K562 (cell line): ENCODE data around the gene SLC35A2. TPM values are rescaled to one million over a fixed set of nuclear protein-coding genes. Genes with fewer than 3 reads are reported as not detected.

Experiments
- ATAC-seq: fragments of 200-7000 bp; cut with Tn5 transposase; 3 replicates; pipeline ENCODE4 v1.9.1; 2020; ENCODE audit warnings: moderate library complexity
- BruUV-seq: library from RNA; stranded (reverse); fragments of 400-500 nt; replicated peaks from 2 replicates; lab custom pipeline; 2021; lab: Mats Ljungman, UMichigan
- CTCF ChIA-PET: fragments of 300-600 bp; formaldehyde crosslinking; extraction: SDS; loops from one replicate; lab custom pipeline; 2021; ENCODE audit warnings: low intra/inter-chr PET ratio; lab: Yijun Ruan, JAX
- POLR2A ChIA-PET: fragments of 300-600, 350-650 bp; sonication (Branson Sonifier 250); formaldehyde crosslinking; extraction: SDS; loops from one replicate; lab custom pipeline; 2021; ENCODE audit warnings: antibody characterized with exemption, inconsistent platforms; lab: Yijun Ruan, JAX
- DNase-seq, 4 experiments: peaks; one replicate each; pipeline versions ENCODE4 v3.0.0 to v3.0.0-alpha.2; 2011 to 2018; ENCODE audit warnings: low spot score in 3 of 4, mixed read lengths in 3 of 4; ENCODE audit errors: extremely low read depth in 1 of 4
- FAIRE-seq: peaks from 2 replicates; lab custom pipeline; 2011; peaks lifted over from hg19 to GRCh38; lab: Jason Lieb, UNC
- H2AFZ ChIP-seq: 2 replicates; pipeline ENCODE4 v1.6.0; 2011; ENCODE audit warnings: low read depth, low read length, control low read depth, inconsistent platforms
- H3K27ac ChIP-seq: fragments of 200-600 bp; 3 replicates; pipeline ENCODE4 v1.8.0; 2011; ENCODE audit warnings: low read depth, mild to moderate bottlenecking, control low read depth, inconsistent platforms, low read length, moderate library complexity, mixed read lengths; ENCODE audit errors: extremely low read depth
- H3K27me3 ChIP-seq, 2 experiments: fragments of 300-600 bp in 1 of 2; 2 replicates in 1 of 2; 3 replicates in 1 of 2; pipeline versions ENCODE4 v1.6.0 to v1.8.0; 2011; ENCODE audit warnings: inconsistent platforms in 2 of 2, low read length in 2 of 2, mild to moderate bottlenecking in 1 of 2, mixed read lengths in 1 of 2, moderate library complexity in 1 of 2; ENCODE audit not compliant: control insufficient read depth in 2 of 2, insufficient read depth in 2 of 2
- H3K36me3 ChIP-seq: fragments of 300-600 bp; 3 replicates; pipeline ENCODE4 v1.8.0; 2011; ENCODE audit warnings: mild to moderate bottlenecking, low read length, inconsistent platforms; ENCODE audit not compliant: control insufficient read depth, insufficient read depth
- H3K4me1 ChIP-seq, 2 experiments: fragments of 200-600 bp in 1 of 2; replicated peaks in 1 of 2; 2 replicates in 1 of 2; 3 replicates in 1 of 2; pipeline versions ENCODE4 v1.5.1 to v1.8.0; 2011; ENCODE audit warnings: inconsistent platforms in 2 of 2, low read length in 2 of 2, mild to moderate bottlenecking in 1 of 2, mixed read lengths in 1 of 2, moderate library complexity in 1 of 2; ENCODE audit not compliant: control insufficient read depth in 2 of 2, insufficient read depth in 2 of 2
- H3K4me2 ChIP-seq: 2 replicates; pipeline ENCODE4 v1.6.1; 2011; ENCODE audit warnings: low read length, control low read depth, inconsistent platforms, mixed read lengths; ENCODE audit not compliant: insufficient read depth
- H3K4me3 ChIP-seq: fragments of 200-600 bp; sonication (generic), shearing (Covaris generic); 2 replicates; pipeline ENCODE4 v1.5.1; 2016; ENCODE audit warnings: control low read depth, inconsistent platforms
- H3K79me2 ChIP-seq: fragments of 200-600 bp; 3 replicates; pipeline ENCODE4 v1.8.0; 2011; ENCODE audit warnings: low read length, inconsistent platforms; ENCODE audit not compliant: control insufficient read depth, insufficient read depth
- H3K9ac ChIP-seq, 2 experiments: 2 replicates each; pipeline versions ENCODE4 v1.6.0 to v1.6.1; 2011; ENCODE audit warnings: low read depth in 2 of 2, low read length in 2 of 2, control low read depth in 1 of 2, inconsistent platforms in 1 of 2, mild to moderate bottlenecking in 1 of 2, mixed read lengths in 1 of 2; ENCODE audit not compliant: insufficient read depth in 1 of 2
- H3K9me1 ChIP-seq: one replicate; pipeline ENCODE4 v1.6.0; 2011; ENCODE audit warnings: inconsistent platforms, mild to moderate bottlenecking, low read length, moderate library complexity; ENCODE audit not compliant: control insufficient read depth, insufficient read depth
- H3K9me3 ChIP-seq: replicated peaks from 2 replicates; pipeline ENCODE4 v1.5.1; 2011; ENCODE audit warnings: low read depth, low read length, inconsistent platforms; ENCODE audit not compliant: control insufficient read depth, insufficient read depth
- H4K20me1 ChIP-seq: replicated peaks from 2 replicates; pipeline ENCODE4 v1.6.1; 2011; ENCODE audit warnings: low read length, inconsistent platforms, mixed read lengths; ENCODE audit not compliant: control insufficient read depth, insufficient read depth
- ATF7 ChIP-seq: fragments of 450-650 bp; IDR thresholded peaks from 2 replicates; pipeline ENCODE4 v1.7.1; 2014; ENCODE audit warnings: mild to moderate bottlenecking, moderate library complexity
- CBFA2T3 ChIP-seq: fragments of 450-650 bp; IDR thresholded peaks from 2 replicates; pipeline ENCODE4 v1.6.1; 2017
- CREBBP ChIP-seq: IDR thresholded peaks from one replicate; pipeline ENCODE4 v1.6.1; 2012; ENCODE audit warnings: low read depth, mild to moderate bottlenecking, control low read depth, inconsistent platforms, low read length
- JUND ChIP-seq, 2 experiments: IDR thresholded peaks; 2 replicates in 1 of 2; 3 replicates in 1 of 2; pipeline ENCODE4 v1.6.1; 2011; ENCODE audit warnings: borderline replicate concordance in 2 of 2, low read depth in 2 of 2, low read length in 2 of 2, improper control_type of control experiment in 1 of 2, missing biosample characterization in 1 of 2, missing genetic modification characterization in 1 of 2, missing genetic modification reagents in 1 of 2
- MBD2 ChIP-seq: sonication (generic); IDR thresholded peaks from 2 replicates; pipeline ENCODE4 v1.6.1; 2016; ENCODE audit warnings: low read depth, borderline replicate concordance
- OTX1 ChIP-seq: fragments of 450-650 bp; formaldehyde crosslinking; IDR thresholded peaks from 2 replicates; pipeline ENCODE4 v1.4.0; 2022; ENCODE audit warnings: mild to moderate bottlenecking
- PTBP1 ChIP-seq: fragments of 200-400 bp; formaldehyde crosslinking; IDR thresholded peaks from 2 replicates; pipeline ENCODE4 v1.6.1; 2017; ENCODE audit warnings: low read depth, low read length
- RB1 ChIP-seq: fragments of 450-650 bp; IDR thresholded peaks from 2 replicates; pipeline ENCODE4 v1.6.1; 2017; ENCODE audit warnings: low read depth, mild to moderate bottlenecking
- SPI1 ChIP-seq: IDR thresholded peaks from 2 replicates; pipeline ENCODE4 v1.6.1; 2011; ENCODE audit warnings: low read depth, low read length, control low read depth, borderline replicate concordance
- TCF7L2 ChIP-seq: fragments of 150-350 bp; IDR thresholded peaks from 2 replicates; pipeline ENCODE4 v1.6.1; 2016; ENCODE audit warnings: low read depth, mild to moderate bottlenecking, low read length, moderate library complexity
- WGBS: fragments of 100-300 bp; shearing (Covaris generic); methylation state at CpG from one replicate; pipeline ENCODE4 v1.1.6; 2016; ENCODE audit warnings: low coverage, mixed read lengths; ENCODE audit not compliant: insufficient coverage; ENCODE audit errors: missing lambda C conversion rate; 5-methylcytosine and 5-hydroxymethylcytosine counted together
- in situ Hi-C: fragments of 300-500 bp; cut with MboI; formaldehyde crosslinking; loops from 4 replicates; pipeline ENCODE4 v1.15.0; 2018; ENCODE audit warnings: inconsistent platforms, mixed read lengths
- intact Hi-C: fragments of 100-400 bp; cut with micrococcal nuclease; formaldehyde crosslinking; loops from 2 replicates; pipeline ENCODE4 v1.14.2; 2022
- polyA plus RNA-seq, 8 experiments: library from polyadenylated mRNA; depleted of rRNA in 4 of 8; stranded (reverse) in 5 of 8; unstranded in 3 of 8; fragments of >200 nt; fragmentation: Nextera tagmentation in 2 of 8; fragmentation: Illumina TruSeq in 1 of 8; extraction: Ambion mirVana in 2 of 8; extraction: Trizol in 1 of 8; gene quantifications; 2 replicates each; pipeline versions ENCODE4 v1.2.1 to v1.2.3, GENCODE V29; 2011 to 2014; ENCODE audit warnings: inconsistent platforms in 1 of 8, missing spikeins in 1 of 8
- total RNA-seq, 7 experiments: library from RNA; depleted of rRNA in 6 of 7; stranded (reverse); fragments of >200 nt in 6 of 7; fragmentation: Illumina TruSeq in 2 of 7; extraction: Trizol in 2 of 7; gene quantifications; 2 replicates each; pipeline versions ENCODE4 v1.2.1 to v1.2.3, GENCODE V29; 2011 to 2021; ENCODE audit warnings: low replicate concordance in 1 of 7
- TF ChIP-seq, protein P1 (sequence below): fragments of 450-650 bp; IDR thresholded peaks from 2 replicates; pipeline ENCODE4 v1.6.1; 2018; ENCODE audit not compliant: partially characterized antibody
- TF ChIP-seq, protein P2 (sequence below), 2 experiments: fragments of 200-800 bp in 1 of 2; sonication (Bioruptor generic) in 1 of 2; sonication (generic) in 1 of 2; formaldehyde crosslinking in 1 of 2; IDR thresholded peaks in 1 of 2; conservative IDR thresholded peaks in 1 of 2; 2 replicates each; pipeline versions ENCODE4 v1.5.0 to v1.6.1; 2016 to 2020; ENCODE audit warnings: missing compliant biosample characterization in 1 of 2, missing genetic modification characterization in 1 of 2, missing genetic modification reagents in 1 of 2
- TF ChIP-seq, protein P3 (sequence below): fragments of 450-650 bp; IDR thresholded peaks from 2 replicates; pipeline ENCODE4 v1.6.1; 2018; ENCODE audit warnings: mild to moderate bottlenecking, low read depth; ENCODE audit not compliant: partially characterized antibody

SLC35A2 gene
- total and polyA plus RNA-seq, 9 of the 15 experiments (the other 6 are each of a cell fraction or from before 2014, with no cell fraction given), result 3.3 to 38.9 (median 20.0) TPM

DNA sequence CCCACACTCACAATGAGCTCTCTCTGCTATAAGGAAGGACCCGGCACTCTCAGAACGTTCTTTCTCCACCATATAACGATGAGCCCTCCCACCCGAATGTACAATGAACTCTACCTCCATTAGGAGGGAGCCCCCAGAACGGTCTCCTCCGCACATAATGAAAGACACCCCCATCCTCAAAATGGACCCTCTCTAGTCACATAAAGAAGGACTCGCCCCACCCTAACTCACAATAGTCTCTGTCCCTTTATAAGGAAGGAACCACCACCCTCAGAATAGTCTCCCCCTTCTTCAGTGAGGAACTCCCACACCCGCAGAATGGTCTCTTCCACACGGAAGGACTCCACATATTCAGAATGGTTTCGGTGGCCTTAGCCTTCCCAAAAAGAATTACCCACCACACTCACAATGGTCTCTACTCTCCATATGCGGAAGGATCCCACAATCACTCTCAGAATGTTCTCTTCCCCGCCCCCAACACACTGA lies 477 bp downstream of the SLC35A2 start:
- H3K36me3 ChIP-seq, result peaks cover 64% of the 10 kb centered on the region
- H3K9me3 ChIP-seq, result no peaks in the 10 kb centered on the region
- in situ Hi-C loops, result no loop called here
- H3K4me2 ChIP-seq, result peak overlapping the region; percentile 100
- no TSS peak for BruUV-seq
- peak overlapping the region; percentile 89 for H3K27ac ChIP-seq
- intact Hi-C loops, result loop anchor here (5.0 to 10.0 kb wide), 2 partner anchors 149 to 276 kb away; partner anchors contain the start of gene GLOD5
- H3K4me3 ChIP-seq, result peak overlapping the region; percentile 92
- FAIRE-seq (no peak), ATAC-seq (peak; percentile 42), DNase-seq (peak; percentile 32 to 50 (median 40))
- POLR2A ChIA-PET, result interaction anchor here (0.6 to 3.1 kb wide), 4 partner anchors 8 to 958 kb away, joined by 3 to 13 read pairs (median 3); partner anchors contain the start of genes PQBP1 and TIMM17B
- peaks cover 27% of the 10 kb centered on the region for H4K20me1 ChIP-seq
- peaks cover 45% of the 10 kb centered on the region for H3K79me2 ChIP-seq
- WGBS, result 0% methylated on average over 11 of the region's 12 CpGs
- peak overlapping the region; percentile 85 to 95 for H3K9ac ChIP-seq
- peaks cover 29 to 34% of the 10 kb centered on the region in 2 experiments for H3K4me1 ChIP-seq
- H2AFZ ChIP-seq, result peak overlapping the region; percentile 71; the same call in 1 of the 2 replicates
- H3K9me1 ChIP-seq, result no peaks in the 10 kb centered on the region
- CTCF ChIA-PET, result no interaction called here
- no peaks in the 10 kb centered on the region for H3K27me3 ChIP-seq
- TF ChIP-seq MBD2 (peak; percentile 31; the same call in 1 of the 2 replicates), PTBP1 (peak; percentile 37; the same call in 1 of the 2 replicates), ATF7 (peak; percentile 64; the same call in 1 of the 2 replicates), RB1 (no peak), JUND (IDR thresholded peaks at IDR 0.05; ENCODE audit: borderline replicate concordance, low read depth, low read length) (peak; percentile 34; the same call in 1 of the 2 replicates), JUND (tag; IDR thresholded peaks at IDR 0.05; ENCODE audit: borderline replicate concordance, low read depth, low read length) (no peak), OTX1 (CRISPR knock-in tag) (0 out of 2 replicates have a peak, but pooled peaks have one; percentile 4), CBFA2T3 (no peak), TCF7L2 (peak; percentile 67), CREBBP (no peak), SPI1 (0 out of 2 replicates have a peak, but pooled peaks have one; percentile 11)
- TF ChIP-seq, protein P1, sequence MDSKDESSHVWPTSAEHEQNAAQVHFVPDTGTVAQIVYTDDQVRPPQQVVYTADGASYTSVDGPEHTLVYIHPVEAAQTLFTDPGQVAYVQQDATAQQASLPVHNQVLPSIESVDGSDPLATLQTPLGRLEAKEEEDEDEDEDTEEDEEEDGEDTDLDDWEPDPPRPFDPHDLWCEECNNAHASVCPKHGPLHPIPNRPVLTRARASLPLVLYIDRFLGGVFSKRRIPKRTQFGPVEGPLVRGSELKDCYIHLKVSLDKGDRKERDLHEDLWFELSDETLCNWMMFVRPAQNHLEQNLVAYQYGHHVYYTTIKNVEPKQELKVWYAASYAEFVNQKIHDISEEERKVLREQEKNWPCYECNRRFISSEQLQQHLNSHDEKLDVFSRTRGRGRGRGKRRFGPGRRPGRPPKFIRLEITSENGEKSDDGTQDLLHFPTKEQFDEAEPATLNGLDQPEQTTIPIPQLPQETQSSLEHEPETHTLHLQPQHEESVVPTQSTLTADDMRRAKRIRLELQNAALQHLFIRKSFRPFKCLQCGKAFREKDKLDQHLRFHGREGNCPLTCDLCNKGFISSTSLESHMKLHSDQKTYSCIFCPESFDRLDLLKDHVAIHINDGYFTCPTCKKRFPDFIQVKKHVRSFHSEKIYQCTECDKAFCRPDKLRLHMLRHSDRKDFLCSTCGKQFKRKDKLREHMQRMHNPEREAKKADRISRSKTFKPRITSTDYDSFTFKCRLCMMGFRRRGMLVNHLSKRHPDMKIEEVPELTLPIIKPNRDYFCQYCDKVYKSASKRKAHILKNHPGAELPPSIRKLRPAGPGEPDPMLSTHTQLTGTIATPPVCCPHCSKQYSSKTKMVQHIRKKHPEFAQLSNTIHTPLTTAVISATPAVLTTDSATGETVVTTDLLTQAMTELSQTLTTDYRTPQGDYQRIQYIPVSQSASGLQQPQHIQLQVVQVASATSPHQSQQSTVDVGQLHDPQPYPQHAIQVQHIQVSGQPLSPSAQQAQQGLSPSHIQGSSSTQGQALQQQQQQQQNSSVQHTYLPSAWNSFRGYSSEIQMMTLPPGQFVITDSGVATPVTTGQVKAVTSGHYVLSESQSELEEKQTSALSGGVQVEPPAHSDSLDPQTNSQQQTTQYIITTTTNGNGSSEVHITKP, result peak; percentile 99
- TF ChIP-seq, protein P2, sequence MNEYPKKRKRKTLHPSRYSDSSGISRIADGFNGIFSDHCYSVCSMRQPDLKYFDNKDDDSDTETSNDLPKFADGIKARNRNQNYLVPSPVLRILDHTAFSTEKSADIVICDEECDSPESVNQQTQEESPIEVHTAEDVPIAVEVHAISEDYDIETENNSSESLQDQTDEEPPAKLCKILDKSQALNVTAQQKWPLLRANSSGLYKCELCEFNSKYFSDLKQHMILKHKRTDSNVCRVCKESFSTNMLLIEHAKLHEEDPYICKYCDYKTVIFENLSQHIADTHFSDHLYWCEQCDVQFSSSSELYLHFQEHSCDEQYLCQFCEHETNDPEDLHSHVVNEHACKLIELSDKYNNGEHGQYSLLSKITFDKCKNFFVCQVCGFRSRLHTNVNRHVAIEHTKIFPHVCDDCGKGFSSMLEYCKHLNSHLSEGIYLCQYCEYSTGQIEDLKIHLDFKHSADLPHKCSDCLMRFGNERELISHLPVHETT (CRISPR knock-in tag; conservative IDR thresholded peaks at IDR 0.05 in 1 of 2, IDR thresholded peaks at IDR 0.05 in 1 of 2), result no peak
- TF ChIP-seq, protein P3, sequence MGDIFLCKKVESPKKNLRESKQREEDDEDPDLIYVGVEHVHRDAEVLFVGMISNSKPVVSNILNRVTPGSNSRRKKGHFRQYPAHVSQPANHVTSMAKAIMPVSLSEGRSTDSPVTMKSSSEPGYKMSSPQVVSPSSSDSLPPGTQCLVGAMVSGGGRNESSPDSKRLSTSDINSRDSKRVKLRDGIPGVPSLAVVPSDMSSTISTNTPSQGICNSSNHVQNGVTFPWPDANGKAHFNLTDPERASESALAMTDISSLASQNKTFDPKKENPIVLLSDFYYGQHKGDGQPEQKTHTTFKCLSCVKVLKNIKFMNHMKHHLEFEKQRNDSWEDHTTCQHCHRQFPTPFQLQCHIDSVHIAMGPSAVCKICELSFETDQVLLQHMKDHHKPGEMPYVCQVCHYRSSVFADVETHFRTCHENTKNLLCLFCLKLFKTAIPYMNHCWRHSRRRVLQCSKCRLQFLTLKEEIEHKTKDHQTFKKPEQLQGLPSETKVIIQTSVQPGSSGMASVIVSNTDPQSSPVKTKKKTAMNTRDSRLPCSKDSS, result peak; percentile 8
